Measurements from ENCODE around the gene FNDC3B.

Gene FNDC3B

GRCh38 chr3:172376402-172376801 lies 337.0 kb downstream of the FNDC3B start:
- no peak for DNase-seq (ENCODE audit: extremely low read depth in 1 of 2, low read depth in 1 of 2)

DNA sequence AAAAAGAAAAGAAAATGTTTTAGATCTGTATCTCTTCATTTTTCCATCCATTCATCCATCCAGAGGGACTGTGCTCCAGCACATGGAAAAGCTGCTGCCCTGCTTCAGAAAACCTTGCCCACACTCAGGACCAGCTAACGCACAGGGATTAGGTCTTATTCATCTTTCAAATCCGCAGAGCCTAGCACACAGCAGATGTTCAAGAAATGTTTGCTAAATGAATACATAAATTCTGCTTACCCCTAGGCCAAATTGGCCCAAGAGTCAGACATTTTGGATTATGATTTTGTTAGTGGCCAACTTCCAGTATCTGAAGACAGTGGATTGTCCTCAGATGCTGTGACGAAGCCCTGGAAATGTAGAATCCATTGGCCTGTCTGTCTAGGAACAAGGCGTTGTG lies 337.5 kb downstream of the FNDC3B start:
- DNase-seq (ENCODE audit: extremely low read depth in 1 of 2, low read depth in 1 of 2): no peak

DNA sequence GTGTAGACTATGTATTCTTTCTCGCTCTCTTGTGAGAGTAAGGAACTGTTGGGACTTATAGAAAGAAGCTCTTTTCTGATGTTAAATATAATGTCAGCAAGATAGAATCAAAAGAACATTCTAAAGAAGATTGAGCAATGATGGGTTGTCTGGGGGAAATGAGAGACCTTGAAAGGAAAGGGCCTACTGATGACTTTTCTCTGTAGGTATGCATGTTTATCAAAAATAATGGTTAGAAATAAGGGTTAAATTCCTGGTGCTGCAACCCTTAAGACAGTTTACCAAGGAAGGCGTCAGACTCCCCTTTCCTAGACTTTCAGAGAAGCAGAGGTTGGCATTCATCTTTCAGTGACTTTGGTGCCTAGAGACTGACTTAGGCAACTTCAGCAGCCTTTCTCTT lies 339.1 kb downstream of the FNDC3B start:
- no peak for DNase-seq (ENCODE audit: extremely low read depth in 1 of 2, low read depth in 1 of 2)

GRCh38 chr3:172379372-172379771 lies 340.0 kb downstream of the FNDC3B start:
- DNase-seq (ENCODE audit: extremely low read depth in 1 of 2, low read depth in 1 of 2): no peak

DNA sequence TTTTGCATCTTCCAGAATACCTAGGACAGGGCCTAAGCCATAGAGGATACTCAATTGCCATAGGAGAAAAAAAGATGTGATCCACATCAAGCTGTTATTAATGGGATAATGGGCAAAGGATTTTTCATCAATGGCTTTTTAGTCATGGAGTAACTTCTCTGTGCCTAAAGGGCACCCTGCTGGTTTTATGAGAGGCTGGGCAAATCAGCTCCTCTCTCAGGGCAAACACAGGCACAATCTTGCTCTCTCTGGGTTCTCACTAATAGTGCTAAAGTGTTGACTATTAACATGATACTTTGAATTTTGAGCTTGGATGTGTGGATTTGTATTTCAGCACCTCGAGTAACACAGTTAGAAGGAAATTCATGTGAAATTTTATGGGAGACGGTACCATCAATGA lies 341.3 kb downstream of the FNDC3B start:
- no peak for DNase-seq (ENCODE audit: extremely low read depth in 1 of 2, low read depth in 1 of 2)

DNA sequence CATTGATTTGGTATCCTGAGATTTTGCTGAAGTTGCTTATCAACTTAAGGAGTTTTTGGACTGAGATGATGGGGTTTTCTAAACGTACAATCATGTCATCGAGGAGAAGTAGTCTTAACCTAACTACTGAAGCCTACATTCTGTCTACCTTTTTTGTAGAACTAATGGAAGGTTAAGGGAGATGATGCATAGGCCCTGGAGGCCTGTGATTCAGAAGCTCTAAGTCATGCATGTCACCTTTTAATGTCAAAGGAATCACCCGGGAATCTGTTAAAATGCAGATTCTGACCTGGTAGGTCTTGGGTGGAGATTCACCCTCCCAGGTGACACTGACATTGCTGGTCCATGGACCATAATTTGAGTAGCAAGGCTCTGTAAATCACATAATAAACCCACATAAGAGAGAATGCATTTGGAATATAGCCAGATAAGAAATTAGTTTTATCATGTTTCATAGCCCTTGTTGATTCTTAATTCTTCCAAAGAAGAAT lies 344.0 kb downstream of the FNDC3B start:
- no peak for DNase-seq (ENCODE audit: extremely low read depth in 1 of 2, low read depth in 1 of 2)

DNA sequence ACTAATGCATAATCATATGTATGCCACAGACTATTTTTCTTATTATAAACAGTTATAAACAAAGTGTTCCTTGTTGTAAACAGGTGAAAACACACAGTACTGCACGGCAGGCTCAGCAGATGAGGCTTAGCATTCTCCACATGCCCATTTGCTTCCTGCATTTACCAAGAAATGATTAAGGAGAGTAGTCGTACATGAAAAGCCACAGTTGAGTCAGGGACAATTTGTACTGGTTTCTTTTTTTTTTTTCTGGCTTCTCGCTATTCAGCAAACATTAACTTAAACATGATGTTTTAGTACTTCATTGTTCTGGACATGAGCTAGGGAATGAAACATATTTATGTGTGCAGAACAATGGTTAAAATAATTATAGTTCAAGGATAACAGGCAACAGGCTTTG lies 345.5 kb downstream of the FNDC3B start:
- no peak for DNase-seq (ENCODE audit: extremely low read depth in 1 of 2, low read depth in 1 of 2)

DNA sequence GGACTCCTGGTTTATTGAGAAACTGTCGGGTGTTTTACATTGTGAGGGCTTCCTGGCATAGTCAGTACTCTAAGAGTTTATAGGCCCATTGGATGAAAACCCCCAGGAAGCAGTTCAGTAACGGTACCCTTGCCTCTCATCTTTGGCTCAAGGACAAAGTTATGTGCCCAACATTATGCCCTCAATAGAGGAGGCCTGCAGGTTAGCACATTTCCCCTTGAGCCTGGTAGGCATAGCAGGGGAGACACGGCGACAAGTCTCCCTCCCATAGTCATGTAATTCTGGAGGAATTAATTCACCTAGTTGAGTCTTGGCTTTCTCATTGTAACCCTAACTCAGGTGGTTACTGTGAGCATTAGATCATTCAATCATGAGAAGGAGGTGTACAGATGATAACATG lies 348.4 kb downstream of the FNDC3B start:
- no peak for DNase-seq (ENCODE audit: extremely low read depth in 1 of 2, low read depth in 1 of 2)

- no peak for DNase-seq (ENCODE audit: extremely low read depth in 1 of 2, low read depth in 1 of 2)
These were observed 349.2 kb downstream of the FNDC3B start for GRCh38 chr3:172388412-172389078.

DNA sequence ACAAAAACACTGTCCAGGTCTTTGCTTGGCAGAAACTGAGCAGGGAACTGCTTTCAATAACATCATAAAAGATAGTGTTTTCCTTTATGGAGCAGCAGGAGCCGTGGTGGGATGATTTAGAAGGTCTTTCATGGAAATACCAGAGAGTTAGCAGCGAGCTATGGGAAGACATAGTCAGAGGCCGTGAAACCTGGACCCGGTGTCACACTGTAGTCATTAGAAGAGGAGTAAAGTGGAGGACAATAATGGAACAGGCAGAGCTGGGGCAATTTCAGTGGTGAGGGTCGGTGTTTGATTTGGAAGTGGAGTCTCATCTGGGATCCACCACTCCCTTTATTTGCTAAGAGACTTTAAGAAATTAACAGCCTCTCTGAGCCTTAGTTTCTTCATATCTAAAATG lies 351.4 kb downstream of the FNDC3B start:
- no peak for DNase-seq (ENCODE audit: extremely low read depth in 1 of 2, low read depth in 1 of 2)

- no peak for DNase-seq (ENCODE audit: extremely low read depth in 1 of 2, low read depth in 1 of 2)
These were observed 352.4 kb downstream of the FNDC3B start for GRCh38 chr3:172391592-172392302.

GRCh38 chr3:172394692-172395091 lies 355.3 kb downstream of the FNDC3B start:
- no peak for DNase-seq (ENCODE audit: extremely low read depth in 1 of 2, low read depth in 1 of 2)

DNA sequence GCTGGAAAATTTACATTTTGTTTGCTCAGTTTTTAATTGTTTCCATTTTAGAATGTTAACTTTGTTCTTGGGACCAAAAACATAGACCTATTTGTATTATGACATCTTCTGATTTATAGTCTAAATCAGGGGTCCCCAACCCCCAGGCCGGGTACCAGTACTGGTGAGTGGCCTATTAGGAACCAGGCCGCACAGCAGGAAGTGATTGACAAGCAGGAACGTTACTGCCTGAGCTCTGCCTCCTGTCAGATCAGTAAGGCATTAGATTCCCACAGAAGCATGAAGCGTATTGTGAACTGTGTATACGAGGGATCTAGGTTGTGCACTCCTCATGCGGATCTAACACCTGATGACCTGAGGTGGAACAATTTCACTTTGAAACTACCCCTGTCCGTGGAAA lies 357.0 kb downstream of the FNDC3B start:
- DNase-seq (ENCODE audit: extremely low read depth in 1 of 2, low read depth in 1 of 2): no peak

- no peak for DNase-seq (ENCODE audit: extremely low read depth in 1 of 2, low read depth in 1 of 2)
These were observed 358.5 kb downstream of the FNDC3B start for GRCh38 chr3:172397716-172398405.

- no peak for DNase-seq (ENCODE audit: extremely low read depth in 1 of 2, low read depth in 1 of 2)
These were observed 359.1 kb downstream of the FNDC3B start for GRCh38 chr3:172398484-172398883.

GRCh38 chr3:172402090-172402489 lies 362.7 kb downstream of the FNDC3B start:
- no peak for DNase-seq (ENCODE audit: extremely low read depth in 1 of 2, low read depth in 1 of 2)

GRCh38 chr3:172402892-172403643 lies 363.7 kb downstream of the FNDC3B start:
- DNase-seq (ENCODE audit: extremely low read depth in 1 of 2, low read depth in 1 of 2): no peak

- no peak for DNase-seq (ENCODE audit: extremely low read depth in 1 of 2, low read depth in 1 of 2)
These were observed 365.0 kb downstream of the FNDC3B start for GRCh38 chr3:172404237-172404962.

DNA sequence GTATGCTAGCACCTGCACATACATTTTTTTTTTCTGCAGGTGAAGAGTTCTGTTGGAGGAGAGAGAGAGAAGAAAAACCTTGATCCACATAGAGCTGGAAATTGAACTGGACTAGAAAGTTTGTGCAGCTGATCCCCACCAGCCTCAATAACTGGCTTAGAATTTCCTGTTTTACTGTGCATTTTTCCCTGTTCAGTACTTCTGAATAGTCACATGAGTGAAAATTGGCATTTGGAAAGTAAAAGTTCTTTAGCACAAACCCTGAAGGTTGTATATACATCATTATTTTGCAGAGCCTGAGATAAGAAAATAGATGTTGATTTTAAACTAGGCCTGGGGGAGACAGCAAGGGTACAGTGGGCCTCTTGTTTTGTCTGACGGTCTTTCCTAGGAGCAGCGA lies 366.5 kb downstream of the FNDC3B start:
- DNase-seq (ENCODE audit: extremely low read depth in 1 of 2, low read depth in 1 of 2): no peak

- no peak for DNase-seq (ENCODE audit: extremely low read depth in 1 of 2, low read depth in 1 of 2)
These were observed 368.5 kb downstream of the FNDC3B start for GRCh38 chr3:172407872-172408271.

All from activated CD8-positive, alpha-beta memory T cell treated with anti-CD3 and anti-CD28 coated beads for 1 hour (primary cell).